Endometrium (tissue), 2 donors: ENCODE data around the gene LIM2.

ENCODE experiments used
- FAIRE-seq: peaks from 2 replicates; lab custom pipeline; 2012; peaks lifted over from hg19 to GRCh38; lab: Jason Lieb, UNC
- donor health status: control.
- donor health status: control.

The LIM2 gene

GRCh38 chr19:51365211-51365964 lies 22.4 kb downstream of the LIM2 start:
- FAIRE-seq, result no peak

GRCh38 chr19:51364200-51365106 lies 23.3 kb downstream of the LIM2 start:
- FAIRE-seq, result no peak

- no peak for FAIRE-seq
Measured at GRCh38 chr19:51361239-51361638, 26.5 kb downstream of the LIM2 start.

- no peak for FAIRE-seq
Measured at GRCh38 chr19:51359294-51359693, 28.5 kb downstream of the LIM2 start.

GRCh38 chr19:51357952-51358351 lies 29.8 kb downstream of the LIM2 start:
- no peak for FAIRE-seq

- no peak for FAIRE-seq
Measured at GRCh38 chr19:51356159-51356801, 31.5 kb downstream of the LIM2 start.

- no peak for FAIRE-seq
Measured at GRCh38 chr19:51354742-51355148, 33.0 kb downstream of the LIM2 start.

GRCh38 chr19:51354103-51354741 lies 33.6 kb downstream of the LIM2 start:
- no peak for FAIRE-seq

GRCh38 chr19:51352783-51353360 lies 34.9 kb downstream of the LIM2 start:
- FAIRE-seq, result no peak

GRCh38 chr19:51351266-51351990 lies 36.3 kb downstream of the LIM2 start:
- no peak for FAIRE-seq

- no peak for FAIRE-seq
Measured at GRCh38 chr19:51347209-51347928, 40.4 kb downstream of the LIM2 start.

- FAIRE-seq, result no peak
Measured at GRCh38 chr19:51346742-51347141, 41.0 kb downstream of the LIM2 start.

- no peak for FAIRE-seq
Measured at GRCh38 chr19:51345076-51345620, 42.6 kb downstream of the LIM2 start.

GRCh38 chr19:51342631-51343569 lies 44.9 kb downstream of the LIM2 start:
- no peak for FAIRE-seq

GRCh38 chr19:51341976-51342580 lies 45.7 kb downstream of the LIM2 start, which contains the start of gene VSIG10L:
VSIG10L (minus strand) TSS chr19:51342139; CDS start chr19:51342124, 15 bp downstream.
- FAIRE-seq, result no peak

GRCh38 chr19:51341066-51341465 lies 46.7 kb downstream of the LIM2 start:
- no peak for FAIRE-seq

- FAIRE-seq, result no peak
Measured at GRCh38 chr19:51339687-51340656, 47.8 kb downstream of the LIM2 start.
